DMS114 treated with DMSO at 0.1 percent for 48 hours (cell line): ENCODE measurements around the gene NCF2.
"Not testable (repeated sequence)": the region's sequence is repeated elsewhere in the genome, so short reads cannot be mapped to it uniquely, and the experiment has no call there.

Source experiments
- DNase-seq: peaks from one replicate; lab custom pipeline; 2025; ENCODE audit not compliant: unreplicated experiment; lab: John Stamatoyannopoulos, UW

Gene NCF2

GRCh38 chr1:183612975-183613374 is 22.7 kb upstream of the NCF2 start:
- DNase-seq, result not testable (repeated sequence)

- no peak for DNase-seq
These were observed 22.1 kb upstream of the NCF2 start for GRCh38 chr1:183612407-183612806.

- DNase-seq, result no peak
These were observed 20.8 kb upstream of the NCF2 start for GRCh38 chr1:183611021-183611420.

- DNase-seq, result no peak
These were observed 19.6 kb upstream of the NCF2 start for GRCh38 chr1:183609759-183610452.

- DNase-seq, result peak; percentile 5
These were observed 19.1 kb upstream of the NCF2 start for GRCh38 chr1:183609313-183609712.

GRCh38 chr1:183607322-183607980 is 17.2 kb upstream of the NCF2 start:
- DNase-seq, result no peak

GRCh38 chr1:183605904-183606303 is 15.6 kb upstream of the NCF2 start:
- no peak for DNase-seq

- no peak for DNase-seq
These were observed 14.6 kb upstream of the NCF2 start for GRCh38 chr1:183604815-183605214.

- no peak for DNase-seq
These were observed 14.0 kb upstream of the NCF2 start for GRCh38 chr1:183604038-183604808.

GRCh38 chr1:183602510-183602909 is 12.3 kb upstream of the NCF2 start:
- DNase-seq, result no peak

GRCh38 chr1:183600634-183601033 is 10.4 kb upstream of the NCF2 start:
- DNase-seq, result no peak

GRCh38 chr1:183600136-183600535 is 9.9 kb upstream of the NCF2 start:
- DNase-seq, result no peak

- no peak for DNase-seq
These were observed 8.1 kb upstream of the NCF2 start for GRCh38 chr1:183598386-183598785.

GRCh38 chr1:183597656-183598347 is 7.5 kb upstream of the NCF2 start:
- no peak for DNase-seq

- no peak for DNase-seq
These were observed 6.2 kb upstream of the NCF2 start for GRCh38 chr1:183596500-183596899.

- no peak for DNase-seq
These were observed 5.3 kb upstream of the NCF2 start for GRCh38 chr1:183595537-183595936.

GRCh38 chr1:183593356-183593755 is 3.1 kb upstream of the NCF2 start:
- DNase-seq, result no peak

- no peak for DNase-seq
These were observed 2.5 kb upstream of the NCF2 start for GRCh38 chr1:183592733-183593132.

GRCh38 chr1:183589874-183590243 is 400 bp downstream of the NCF2 start:
- DNase-seq, result no peak

- no peak for DNase-seq
These were observed 875 bp downstream of the NCF2 start for GRCh38 chr1:183589384-183589783.

GRCh38 chr1:183588827-183589226 is 1.4 kb downstream of the NCF2 start:
- DNase-seq, result no peak

GRCh38 chr1:183586926-183587325 is 3.3 kb downstream of the NCF2 start:
- no peak for DNase-seq
